ENCODE results near the gene GAP43.
A peak's percentile ranks its signal among the peaks of the same experiment; 100 is the strongest.

GAP43 gene

GRCh38 chr3:115663414-115663813 is 40.1 kb downstream of the GAP43 start:
- no peak for DNase-seq

DNA sequence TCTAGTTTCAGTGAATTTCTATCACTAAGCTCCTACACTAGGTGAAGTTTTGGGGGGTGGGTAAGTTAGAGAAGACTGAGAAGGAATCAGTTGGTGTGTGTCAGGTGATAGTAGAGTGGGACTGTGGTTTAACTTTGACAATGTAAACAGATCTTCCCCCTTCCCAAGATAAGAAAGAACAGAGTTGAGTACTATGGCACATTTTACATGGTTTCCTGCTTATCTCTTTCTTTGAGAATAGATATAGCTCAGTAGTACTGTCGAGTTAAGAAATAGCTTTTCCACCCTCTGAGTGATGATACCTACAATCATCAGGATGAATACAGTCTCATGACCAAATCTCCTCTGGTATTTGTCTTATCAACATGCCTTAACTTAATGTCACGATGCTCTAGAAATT is 42.8 kb downstream of the GAP43 start:
- no peak for DNase-seq

DNA sequence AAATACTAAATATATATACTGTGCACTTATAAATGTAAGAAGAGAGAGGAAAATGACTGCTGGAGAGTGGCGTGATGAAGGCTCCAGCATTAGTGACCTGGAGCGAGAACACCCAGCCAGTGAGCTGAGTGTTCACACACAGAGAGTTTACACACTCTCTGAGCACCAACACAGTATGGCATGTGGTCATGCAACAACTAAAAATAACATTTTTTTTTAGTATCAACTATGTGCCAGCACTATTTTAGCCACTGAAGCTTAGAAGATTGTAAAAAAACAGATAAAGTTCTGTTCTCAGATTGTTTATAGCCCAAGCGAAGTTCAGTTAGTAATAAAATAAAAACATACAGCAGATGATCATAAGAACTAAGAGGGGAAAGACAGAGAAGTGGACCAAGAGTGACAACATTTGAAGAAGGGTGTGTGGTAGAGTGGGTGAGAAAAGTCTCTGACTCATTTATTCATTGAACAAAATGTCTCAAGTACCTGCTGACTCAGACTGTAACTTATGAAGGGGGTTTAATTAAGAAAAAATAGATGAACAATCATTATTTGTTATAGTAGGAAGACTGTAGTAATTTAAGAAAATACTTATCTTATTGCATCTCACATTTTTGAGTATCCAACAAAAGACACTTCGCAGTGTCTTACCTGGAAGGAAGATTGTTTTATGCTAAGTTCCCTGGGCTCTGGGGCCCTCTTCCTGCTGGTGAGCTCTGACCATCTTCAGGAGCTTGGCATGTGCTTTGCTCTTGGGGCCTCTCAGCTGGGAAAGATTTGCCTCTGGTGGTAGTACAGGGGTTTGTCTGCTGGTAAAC is 43.8 kb downstream of the GAP43 start:
- DNase-seq: no peak

DNA sequence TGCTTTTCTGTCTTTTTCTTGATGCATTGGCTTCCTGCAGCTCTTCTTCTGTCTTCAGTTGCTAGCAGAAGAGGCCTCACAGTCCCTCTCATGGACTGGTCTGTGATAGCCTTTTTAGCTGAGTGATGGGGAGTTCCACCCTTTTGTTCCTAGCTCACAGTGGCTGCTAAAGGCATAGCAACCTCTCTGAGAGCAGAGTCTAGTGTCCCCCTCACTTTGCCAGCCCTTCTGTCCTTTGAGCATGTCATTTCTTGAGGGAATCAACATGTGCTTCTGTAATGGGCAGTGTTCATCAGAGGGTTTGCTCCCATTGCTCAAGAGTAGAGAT is 44.4 kb downstream of the GAP43 start:
- DNase-seq: no peak

GRCh38 chr3:115670911-115671310 is 47.6 kb downstream of the GAP43 start:
- no peak for DNase-seq

- DNase-seq: no peak
Measured at GRCh38 chr3:115671761-115672455, 48.6 kb downstream of the GAP43 start.

DNA sequence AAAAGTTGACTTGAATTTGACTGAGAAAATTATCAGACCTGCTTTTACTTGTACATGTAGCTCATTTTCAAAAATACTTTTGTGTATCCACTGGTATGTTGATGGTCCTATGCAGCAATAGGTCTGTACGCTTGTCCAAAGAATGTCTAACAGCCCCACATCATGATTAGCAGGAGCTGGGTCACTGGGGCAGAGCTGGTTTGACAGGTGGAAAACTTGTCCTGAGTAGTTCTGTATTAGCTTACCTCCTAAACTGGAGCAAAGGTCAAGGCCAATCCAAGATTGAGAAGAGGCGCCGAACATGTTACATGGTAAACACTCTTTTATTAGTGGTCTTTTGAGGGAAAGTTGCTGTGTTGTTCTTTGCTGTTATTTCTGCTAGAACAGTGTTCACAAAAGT is 50.6 kb downstream of the GAP43 start:
- no peak for DNase-seq

DNA sequence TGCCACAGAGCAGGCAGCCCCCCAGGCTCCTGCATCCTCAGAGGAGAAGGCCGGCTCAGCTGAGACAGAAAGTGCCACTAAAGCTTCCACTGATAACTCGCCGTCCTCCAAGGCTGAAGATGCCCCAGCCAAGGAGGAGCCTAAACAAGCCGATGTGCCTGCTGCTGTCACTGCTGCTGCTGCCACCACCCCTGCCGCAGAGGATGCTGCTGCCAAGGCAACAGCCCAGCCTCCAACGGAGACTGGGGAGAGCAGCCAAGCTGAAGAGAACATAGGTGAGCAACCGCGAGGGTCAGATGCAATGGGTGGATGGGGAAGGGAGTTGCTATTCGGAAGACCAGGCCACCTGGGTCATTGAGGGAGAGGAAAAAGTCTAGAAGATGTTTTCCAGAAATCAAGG is 53.0 kb downstream of the GAP43 start:
- no peak for DNase-seq

GRCh38 chr3:115680803-115681345 is 57.6 kb downstream of the GAP43 start:
- no peak for DNase-seq

- DNase-seq: no peak
Measured at GRCh38 chr3:115681736-115682135, 58.4 kb downstream of the GAP43 start.

DNA sequence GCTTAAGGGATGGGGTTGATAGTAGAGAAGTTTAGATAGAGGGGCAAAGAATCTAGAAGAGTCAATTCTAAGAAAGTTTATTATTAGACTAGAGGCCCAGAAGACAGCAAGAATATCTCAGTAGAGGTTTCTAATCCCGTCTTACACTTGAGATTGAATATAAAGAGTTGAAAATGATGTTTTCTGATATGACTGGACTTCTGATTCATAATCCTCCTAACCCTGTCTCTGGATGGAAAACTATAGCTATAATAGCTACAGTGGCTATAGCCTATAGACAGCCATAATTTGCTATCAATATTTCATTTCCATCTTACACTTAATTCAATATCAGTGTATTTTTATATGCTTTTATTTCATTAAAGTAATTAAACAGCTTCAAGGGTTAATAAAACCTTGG is 60.0 kb downstream of the GAP43 start:
- DNase-seq: no peak

DNA sequence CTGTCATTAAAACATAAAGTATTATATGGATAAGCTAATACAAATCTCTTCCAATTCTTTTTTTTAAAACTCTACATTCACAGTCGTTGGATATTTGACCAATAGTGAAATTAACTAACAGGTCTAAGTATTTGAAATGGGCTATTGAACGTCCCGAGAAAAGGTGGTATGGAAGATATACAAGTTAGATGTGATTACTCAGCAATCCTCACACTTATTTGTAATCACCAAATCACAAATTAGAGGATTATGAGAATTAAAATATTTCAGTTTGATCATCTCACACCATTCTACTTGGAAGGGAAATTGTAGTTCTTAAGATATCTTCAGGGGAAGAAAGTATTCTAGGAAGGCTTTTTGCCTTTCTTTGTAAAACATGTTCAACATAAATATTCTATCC is 60.5 kb downstream of the GAP43 start:
- no peak for DNase-seq

DNA sequence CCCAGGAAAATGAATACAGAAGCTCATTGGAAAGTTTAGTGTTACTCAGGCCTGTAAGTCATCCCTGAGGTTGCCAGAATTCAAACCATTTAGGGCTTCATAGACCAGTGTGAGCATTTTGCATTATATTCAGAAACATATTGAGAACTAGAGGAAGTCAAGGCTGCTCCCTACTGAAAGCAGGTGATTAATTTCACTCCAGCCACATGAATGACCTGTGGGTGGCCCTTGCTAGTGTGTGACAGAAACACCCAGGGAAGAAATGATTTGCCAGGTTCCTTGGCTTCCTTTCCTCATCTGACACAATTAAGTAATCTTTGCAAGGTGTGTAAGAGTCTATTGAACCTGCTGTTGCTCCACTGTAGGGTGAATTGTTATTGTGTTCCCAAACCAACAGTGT is 61.8 kb downstream of the GAP43 start:
- no peak for DNase-seq

DNA sequence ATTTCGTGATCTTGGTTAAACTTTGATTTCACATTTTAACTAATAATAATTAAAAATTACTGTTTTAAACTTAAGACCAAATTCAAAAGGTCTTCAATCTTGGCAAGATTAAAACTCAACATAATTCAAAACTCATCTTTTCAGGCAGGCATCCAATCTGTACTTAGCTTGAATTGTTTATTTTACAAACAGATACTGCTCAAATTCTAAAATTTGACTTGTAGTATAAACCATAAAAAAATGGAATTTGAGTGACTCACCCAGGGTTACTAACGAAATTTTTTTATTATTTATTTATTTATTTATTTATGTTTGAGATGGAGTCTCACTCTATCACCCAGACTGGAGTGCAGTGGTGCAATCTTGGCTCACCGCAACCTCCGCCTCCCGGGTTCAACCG is 64.4 kb downstream of the GAP43 start:
- DNase-seq: no peak

- no peak for DNase-seq
Measured at GRCh38 chr3:115688418-115688817, 65.1 kb downstream of the GAP43 start.

DNA sequence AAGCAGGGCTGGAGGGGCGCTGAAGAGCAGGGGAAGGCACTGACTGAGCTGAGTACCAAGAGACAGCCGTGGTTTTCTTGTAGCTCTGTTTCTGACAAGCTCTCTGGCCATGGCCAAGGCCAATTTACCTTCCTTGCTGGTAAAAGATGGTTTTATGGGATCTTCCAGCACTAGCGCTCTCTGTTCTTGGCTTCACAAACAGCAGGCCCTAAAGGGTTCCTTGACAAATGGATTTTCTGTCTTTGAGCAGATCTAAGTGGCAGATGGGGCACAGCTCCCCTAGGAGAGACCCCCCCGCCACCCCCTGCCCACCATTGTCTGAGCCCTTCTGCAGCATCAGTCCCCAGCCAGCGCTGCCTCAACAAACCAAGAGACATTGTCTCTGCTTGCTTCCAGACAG is 66.6 kb downstream of the GAP43 start:
- no peak for DNase-seq

DNA sequence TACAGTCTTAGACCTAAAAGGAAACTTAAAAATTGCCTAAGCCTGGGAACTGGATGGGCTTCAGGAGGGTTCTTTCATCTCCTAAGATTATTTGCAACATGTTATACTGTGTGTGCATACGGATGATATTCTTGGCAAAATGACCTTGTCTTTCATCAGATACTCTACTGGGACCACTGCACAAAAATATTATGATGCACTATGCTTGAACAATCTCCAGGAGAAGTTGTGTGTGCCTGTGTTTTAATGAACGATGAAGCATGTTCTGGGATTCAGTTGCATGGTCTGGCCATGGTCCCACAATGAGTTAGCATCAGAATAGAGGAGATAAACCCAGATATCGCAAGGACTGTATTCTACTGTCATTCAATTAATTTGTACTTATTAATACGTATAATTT is 68.7 kb downstream of the GAP43 start:
- no peak for DNase-seq

DNA sequence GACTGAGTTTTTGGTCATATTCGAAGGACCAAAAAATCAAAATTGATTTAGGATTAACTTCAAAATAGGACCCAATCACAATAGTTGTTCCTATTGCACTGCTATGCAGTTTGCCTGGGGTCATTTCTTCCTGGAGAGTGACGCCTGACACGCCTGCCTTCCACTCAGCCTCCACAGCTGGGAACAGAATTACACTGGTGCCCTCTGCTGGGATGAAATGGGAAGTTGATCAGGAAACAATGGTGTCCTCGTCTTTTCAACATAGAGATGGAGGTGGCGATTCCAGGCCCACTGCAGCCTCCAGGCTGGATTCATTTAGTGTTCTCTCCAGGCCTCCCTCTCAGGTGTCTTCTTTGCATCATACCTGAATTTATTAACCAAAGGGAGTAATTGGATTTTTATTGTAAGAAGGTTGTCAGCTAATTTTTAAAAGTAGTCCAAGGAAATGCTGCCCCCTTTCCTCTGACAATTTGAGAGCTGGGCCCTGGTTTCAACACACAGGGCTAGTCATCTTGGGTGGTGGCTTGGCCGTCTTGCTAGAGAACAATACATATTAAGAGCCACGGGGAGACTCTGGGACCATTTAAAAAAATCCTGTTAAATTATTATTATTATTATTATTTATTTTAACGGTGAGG is 69.7 kb downstream of the GAP43 start:
- peak; percentile 81 for DNase-seq

DNA sequence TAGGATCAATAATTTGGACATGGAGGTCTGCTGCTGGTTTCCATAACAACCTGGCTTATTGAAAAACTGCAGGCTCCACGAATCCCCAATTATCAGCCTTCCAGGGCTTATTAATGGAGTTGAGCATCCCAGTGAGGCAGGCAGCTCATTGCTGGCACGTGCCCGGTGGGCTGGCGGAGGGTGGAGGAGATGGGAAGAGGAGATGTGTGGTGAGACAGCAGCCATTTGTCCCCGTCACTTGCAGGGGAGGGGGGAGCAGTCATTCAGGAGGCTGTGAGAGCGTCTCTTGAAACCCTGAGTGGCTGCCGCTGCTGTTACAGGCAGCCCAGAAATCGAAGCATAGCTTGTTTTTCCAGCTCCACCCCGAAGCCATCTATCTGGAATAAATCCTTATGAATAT is 70.6 kb downstream of the GAP43 start:
- no peak for DNase-seq

DNA sequence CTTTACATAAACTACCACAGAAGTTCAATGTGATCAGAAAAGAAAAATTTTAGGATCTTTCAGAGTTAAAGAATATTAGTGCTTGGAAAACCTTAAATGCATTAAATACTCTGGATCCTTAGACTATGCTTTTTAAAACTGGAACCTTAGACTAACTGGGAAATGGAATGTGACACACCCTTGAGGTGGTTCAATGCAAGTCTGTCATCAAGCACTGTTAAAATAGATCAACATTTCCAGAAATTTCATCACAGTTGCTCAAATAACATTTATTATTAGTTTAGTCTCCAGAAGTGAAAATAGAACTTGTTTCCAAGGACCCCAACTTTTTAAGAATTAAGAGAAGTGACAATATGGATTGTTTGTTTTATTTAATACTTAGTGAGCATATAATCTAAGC is 71.8 kb downstream of the GAP43 start:
- DNase-seq: no peak

DNA sequence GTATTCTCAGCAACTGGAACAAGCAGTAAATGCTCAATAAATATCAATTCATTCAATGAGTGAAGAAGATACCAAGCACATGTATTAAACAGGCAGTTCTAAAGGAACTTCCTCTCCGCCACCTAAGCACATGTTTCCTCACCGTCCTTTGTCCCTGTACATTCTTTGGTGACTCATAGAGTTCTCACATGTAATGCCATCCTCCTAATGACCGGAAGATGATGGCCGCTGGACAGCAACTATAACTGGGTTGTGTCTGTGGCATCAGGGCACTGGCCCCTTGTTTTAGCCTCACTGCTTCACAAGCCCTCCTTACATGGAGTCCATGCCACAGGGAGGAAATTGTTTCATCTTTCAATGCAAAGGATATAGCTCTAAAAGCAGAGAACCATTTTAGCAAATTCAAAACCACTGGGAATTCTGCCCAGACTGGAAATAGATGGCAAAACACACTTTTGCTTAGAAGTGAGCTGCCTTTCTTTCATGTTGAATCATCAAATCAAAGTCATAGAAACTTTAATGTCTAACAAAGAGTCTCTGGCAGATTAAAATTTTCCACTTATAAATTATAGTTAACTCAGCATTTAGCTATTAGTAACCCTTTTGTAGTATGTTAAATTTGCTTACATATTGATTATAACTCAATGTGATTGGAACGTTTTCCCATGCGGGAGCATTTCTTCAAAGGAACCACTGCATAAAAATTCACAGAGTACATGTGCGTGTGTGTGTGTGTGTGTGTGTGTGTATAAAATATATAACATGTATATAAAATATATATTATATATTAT is 74.1 kb downstream of the GAP43 start:
- DNase-seq: no peak

GRCh38 chr3:115698851-115699591 is 75.7 kb downstream of the GAP43 start:
- DNase-seq: no peak

Measured in right forelimb (tissue), 1 donor.